Mesothelial cell of epicardium (in vitro differentiated cells): ENCODE results near the gene PARN. TPM values are rescaled to one million over a fixed set of nuclear protein-coding genes. Genes with fewer than 3 reads are reported as not detected.
A peak's percentile ranks its signal among the peaks of the same experiment; 100 is the strongest.
"Not testable (repeated sequence)": the region's sequence is repeated elsewhere in the genome, so short reads cannot be mapped to it uniquely, and the experiment has no call there.

Experiments used
- DNase-seq, 2 experiments: peaks; one replicate each; pipeline ENCODE4 v3.0.0; 2021; ENCODE audit warnings: low spot score in 2 of 2; ENCODE audit not compliant: unreplicated experiment in 2 of 2
- H3K27ac Mint-ChIP-seq: 2 replicates; pipeline ENCODE4 v1.8.0; 2021; ENCODE audit warnings: mixed read lengths
- H3K27me3 Mint-ChIP-seq: 2 replicates; pipeline ENCODE4 v1.8.0; 2021; ENCODE audit warnings: low read depth, mixed read lengths
- H3K36me3 Mint-ChIP-seq: 2 replicates; pipeline ENCODE4 v1.8.0; 2021; ENCODE audit warnings: mixed read lengths
- H3K4me1 Mint-ChIP-seq: 2 replicates; pipeline ENCODE4 v1.8.0; 2021; ENCODE audit warnings: mixed read lengths
- H3K4me3 Mint-ChIP-seq: 2 replicates; pipeline ENCODE4 v1.8.0; 2021; ENCODE audit warnings: mild to moderate bottlenecking, moderate library complexity, mixed read lengths
- H3K9me3 Mint-ChIP-seq: 2 replicates; pipeline ENCODE4 v1.8.0; 2021; ENCODE audit warnings: mixed read lengths
- CTCF ChIP-seq: fragments of 200-600 bp; sonication (generic); IDR thresholded peaks from one replicate; pipeline ENCODE4 v1.5.0; 2021; ENCODE audit warnings: antibody characterized with exemption; ENCODE audit not compliant: unreplicated experiment
- total RNA-seq: library from RNA; stranded (reverse); gene quantifications from 3 replicates; pipeline ENCODE4 v1.2.1, GENCODE V29; 2021

The PARN gene
- total RNA-seq, 1 donor from 2014 or later, result 35.6 TPM

GRCh38 chr16:14409563-14409962 is 220.5 kb downstream of the PARN start:
- Mint-ChIP-seq H3K27me3 (no peaks in the 10 kb centered on the region), H3K36me3 (no peaks in the 10 kb centered on the region), H3K4me1 (peaks cover 3% of the 10 kb centered on the region), H3K27ac (no peak overlapping the region), H3K4me3 (no peak overlapping the region), H3K9me3 (no peaks in the 10 kb centered on the region)
- no peak for TF ChIP-seq CTCF
- DNase-seq, result no peak

GRCh38 chr16:14407786-14408399 is 222.2 kb downstream of the PARN start:
- H3K27me3 Mint-ChIP-seq, result no peaks in the 10 kb centered on the region

GRCh38 chr16:14405611-14406537 is 224.2 kb downstream of the PARN start:
- no peak for TF ChIP-seq CTCF
- H3K4me3 Mint-ChIP-seq, result no peak overlapping the region
- DNase-seq, result peak in 1 of 2 experiments; percentile 21
- H3K9me3 Mint-ChIP-seq, result no peaks in the 10 kb centered on the region
- no peak overlapping the region for H3K27ac Mint-ChIP-seq
- no peaks in the 10 kb centered on the region for H3K36me3 Mint-ChIP-seq
- no peaks in the 10 kb centered on the region for H3K27me3 Mint-ChIP-seq
- no peaks in the 10 kb centered on the region for H3K4me1 Mint-ChIP-seq

More at GRCh38 chr16:14407786-14408399, 222.2 kb downstream of the PARN start:
- no peak for TF ChIP-seq CTCF
- DNase-seq, result no peak
- no peak overlapping the region for H3K27ac Mint-ChIP-seq
- no peak overlapping the region for H3K4me3 Mint-ChIP-seq
- no peaks in the 10 kb centered on the region for H3K9me3 Mint-ChIP-seq
- H3K4me1 Mint-ChIP-seq, result no peaks in the 10 kb centered on the region
- H3K36me3 Mint-ChIP-seq, result no peaks in the 10 kb centered on the region

GRCh38 chr16:14403001-14403389 is 227.1 kb downstream of the PARN start:
- DNase-seq, H3K36me3 Mint-ChIP-seq, H3K9me3 Mint-ChIP-seq, H3K4me1 Mint-ChIP-seq, H3K4me3 Mint-ChIP-seq, H3K27ac Mint-ChIP-seq, H3K27me3 Mint-ChIP-seq: not testable (repeated sequence)

- not testable (repeated sequence) for H3K27ac Mint-ChIP-seq, H3K4me3 Mint-ChIP-seq, H3K36me3 Mint-ChIP-seq, H3K9me3 Mint-ChIP-seq, DNase-seq, H3K27me3 Mint-ChIP-seq, H3K4me1 Mint-ChIP-seq
Observed at GRCh38 chr16:14402114-14403000, 227.7 kb downstream of the PARN start.

GRCh38 chr16:14401711-14402061 is 228.4 kb downstream of the PARN start:
- H3K27ac Mint-ChIP-seq, DNase-seq, H3K4me3 Mint-ChIP-seq: not testable (repeated sequence)

GRCh38 chr16:14400978-14401710 is 228.9 kb downstream of the PARN start:
- H3K4me1 Mint-ChIP-seq, H3K4me3 Mint-ChIP-seq, H3K27me3 Mint-ChIP-seq, DNase-seq, H3K27ac Mint-ChIP-seq, H3K9me3 Mint-ChIP-seq, H3K36me3 Mint-ChIP-seq: not testable (repeated sequence)

More at GRCh38 chr16:14401711-14402061, 228.4 kb downstream of the PARN start:
- not testable (repeated sequence) for H3K4me1 Mint-ChIP-seq, H3K9me3 Mint-ChIP-seq, H3K36me3 Mint-ChIP-seq, H3K27me3 Mint-ChIP-seq
